PFSK-1 (cell line): Measurements from ENCODE around the gene ALOX12.

Experiments
- POLR2AphosphoS5 ChIP-seq: IDR thresholded peaks from 2 replicates; pipeline ENCODE4 v1.6.1; 2012; ENCODE audit warnings: low read depth, mild to moderate bottlenecking, control low read depth, low read length, moderate library complexity
- REST ChIP-seq, 2 experiments: IDR thresholded peaks; 2 replicates each; pipeline versions ENCODE4 v1.6.1 to v1.8.0; 2011 to 2012; ENCODE audit warnings: low read depth in 2 of 2, low read length in 2 of 2, control low read depth in 1 of 2, inconsistent platforms in 1 of 2, mild to moderate bottlenecking in 1 of 2, moderate library complexity in 1 of 2; ENCODE audit not compliant: insufficient read depth in 1 of 2
- SIN3A ChIP-seq: IDR thresholded peaks from 2 replicates; pipeline ENCODE4 v1.6.1; 2012; ENCODE audit warnings: mild to moderate bottlenecking, low read length, moderate library complexity, borderline replicate concordance; ENCODE audit not compliant: insufficient read depth
- TAF1 ChIP-seq: IDR thresholded peaks from 2 replicates; pipeline ENCODE4 v1.6.1; 2012; ENCODE audit warnings: low read length, control low read depth, borderline replicate concordance; ENCODE audit not compliant: insufficient read depth

- TF ChIP-seq POLR2AphosphoS5 (no peak), SIN3A (no peak), REST (IDR thresholded peaks at IDR 0.05; ENCODE audit: insufficient read depth in 1 of 2, low read depth in 2 of 2, low read length in 2 of 2) (no peak), TAF1 (no peak)
These were observed 7.9 kb downstream of the ALOX12 start for GRCh38 chr17:7003745-7004144.
